Gastroesophageal sphincter (tissue), 3 donors: ENCODE data around the gene CDRT15.

Source experiments
- CTCF ChIP-seq, 4 experiments: fragments of 200-600 bp in 2 of 4; fragments of 450-650 bp in 2 of 4; sonication (generic) in 1 of 4; IDR thresholded peaks; one replicate each; pipeline ENCODE4 v1.5.1; 2017 to 2019; ENCODE audit warnings: antibody characterized with exemption in 4 of 4, mild to moderate bottlenecking in 2 of 4, moderate library complexity in 2 of 4
- EP300 ChIP-seq: sonication (generic); formaldehyde crosslinking; IDR thresholded peaks from one replicate; pipeline ENCODE4 v1.6.1; 2017; ENCODE audit warnings: antibody characterized with exemption, mild to moderate bottlenecking
- POLR2A ChIP-seq, 2 donors: fragments of 450-650 bp; IDR thresholded peaks; one replicate each; pipeline ENCODE4 v1.6.1; 2017; ENCODE audit warnings: antibody characterized with exemption in 2 of 2, mild to moderate bottlenecking in 2 of 2, moderate library complexity in 1 of 2

- no peak for TF ChIP-seq CTCF (IDR thresholded peaks at IDR 0.05)
- no peak for TF ChIP-seq EP300
- TF ChIP-seq POLR2A (IDR thresholded peaks at IDR 0.05), result no peak
Measured at GRCh38 chr17:14212401-14212800, 24.3 kb downstream of the CDRT15 start.
